ENCODE measurements around the gene MBNL2.

The MBNL2 gene

GRCh38 chr13:97286317-97287046 is 64.3 kb downstream of the MBNL2 start:
- Histone ChIP-seq H3K36me3 (replicated peaks; ENCODE audit: low read depth, low read length) (no peaks in the 10 kb centered on the region), H3K27ac (ENCODE audit: low read length) (no peak overlapping the region), H3K4me2 (ENCODE audit: low read length) (no peak overlapping the region), H3K9me3 (ENCODE audit: insufficient read depth, low read length) (no peaks in the 10 kb centered on the region), H3K9ac (ENCODE audit: low read length) (no peak overlapping the region), H3K4me1 (ENCODE audit: low read length) (no peaks in the 10 kb centered on the region), H3K27me3 (ENCODE audit: low read depth, low read length) (no peaks in the 10 kb centered on the region), H3K4me3 (ENCODE audit: low read length) (no peak overlapping the region), H4K20me1 (ENCODE audit: insufficient read depth, low read length) (0 out of 2 replicates have a peak, but pooled peaks cover 7% of the 10 kb centered on the region), H3K79me2 (ENCODE audit: low read length) (no peaks in the 10 kb centered on the region), H2AFZ (ENCODE audit: low read depth, low read length) (no peak overlapping the region)
- TF ChIP-seq EZH2phosphoT487 (IDR thresholded peaks at IDR 0.05; ENCODE audit: low read depth), result no peak
- no peak for TF ChIP-seq CTCF (IDR thresholded peaks at IDR 0.05; ENCODE audit: low read depth, low read length)

- no peak overlapping the region for H3K4me3 ChIP-seq (ENCODE audit: low read length)
- H3K79me2 ChIP-seq (ENCODE audit: low read length), result no peaks in the 10 kb centered on the region
- no peaks in the 10 kb centered on the region for H3K27me3 ChIP-seq (ENCODE audit: low read depth, low read length)
- no peaks in the 10 kb centered on the region for H3K4me1 ChIP-seq (ENCODE audit: low read length)
- H3K27ac ChIP-seq (ENCODE audit: low read length), result no peak overlapping the region
- no peak for TF ChIP-seq EZH2phosphoT487 (IDR thresholded peaks at IDR 0.05; ENCODE audit: low read depth)
- no peak for TF ChIP-seq CTCF (IDR thresholded peaks at IDR 0.05; ENCODE audit: low read depth, low read length)
- no peak overlapping the region for H3K9ac ChIP-seq (ENCODE audit: low read length)
- no peak overlapping the region for H3K4me2 ChIP-seq (ENCODE audit: low read length)
- 0 out of 2 replicates have a peak, but pooled peaks cover 7% of the 10 kb centered on the region for H4K20me1 ChIP-seq (ENCODE audit: insufficient read depth, low read length)
- H3K36me3 ChIP-seq (replicated peaks; ENCODE audit: low read depth, low read length), result no peaks in the 10 kb centered on the region
- H2AFZ ChIP-seq (ENCODE audit: low read depth, low read length), result no peak overlapping the region
- H3K9me3 ChIP-seq (ENCODE audit: insufficient read depth, low read length), result no peaks in the 10 kb centered on the region
Measured at GRCh38 chr13:97287047-97287383, 64.9 kb downstream of the MBNL2 start.

GRCh38 chr13:97288486-97288900 is 66.4 kb downstream of the MBNL2 start:
- Histone ChIP-seq H3K4me1 (ENCODE audit: low read length) (no peaks in the 10 kb centered on the region), H3K27ac (ENCODE audit: low read length) (no peak overlapping the region), H3K4me3 (ENCODE audit: low read length) (no peak overlapping the region), H3K4me2 (ENCODE audit: low read length) (no peak overlapping the region), H4K20me1 (ENCODE audit: insufficient read depth, low read length) (0 out of 2 replicates have a peak, but pooled peaks cover 7% of the 10 kb centered on the region), H3K9me3 (ENCODE audit: insufficient read depth, low read length) (no peaks in the 10 kb centered on the region), H3K79me2 (ENCODE audit: low read length) (no peaks in the 10 kb centered on the region), H3K27me3 (ENCODE audit: low read depth, low read length) (no peaks in the 10 kb centered on the region), H3K9ac (ENCODE audit: low read length) (no peak overlapping the region), H3K36me3 (replicated peaks; ENCODE audit: low read depth, low read length) (no peaks in the 10 kb centered on the region), H2AFZ (ENCODE audit: low read depth, low read length) (no peak overlapping the region)
- TF ChIP-seq EZH2phosphoT487 (IDR thresholded peaks at IDR 0.05; ENCODE audit: low read depth) (no peak), CTCF (IDR thresholded peaks at IDR 0.05; ENCODE audit: low read depth, low read length) (no peak)

GRCh38 chr13:97289514-97290298 is 67.6 kb downstream of the MBNL2 start:
- Histone ChIP-seq H2AFZ (ENCODE audit: low read depth, low read length) (no peak overlapping the region), H3K27me3 (ENCODE audit: low read depth, low read length) (no peaks in the 10 kb centered on the region), H3K4me1 (ENCODE audit: low read length) (no peaks in the 10 kb centered on the region), H4K20me1 (ENCODE audit: insufficient read depth, low read length) (0 out of 2 replicates have a peak, but pooled peaks cover 7% of the 10 kb centered on the region), H3K9ac (ENCODE audit: low read length) (no peak overlapping the region), H3K36me3 (replicated peaks; ENCODE audit: low read depth, low read length) (no peaks in the 10 kb centered on the region), H3K27ac (ENCODE audit: low read length) (no peak overlapping the region), H3K4me2 (ENCODE audit: low read length) (no peak overlapping the region), H3K79me2 (ENCODE audit: low read length) (no peaks in the 10 kb centered on the region), H3K4me3 (ENCODE audit: low read length) (no peak overlapping the region), H3K9me3 (ENCODE audit: insufficient read depth, low read length) (no peaks in the 10 kb centered on the region)
- TF ChIP-seq EZH2phosphoT487 (IDR thresholded peaks at IDR 0.05; ENCODE audit: low read depth) (no peak), CTCF (IDR thresholded peaks at IDR 0.05; ENCODE audit: low read depth, low read length) (no peak)
